PC-9 (cell line): ENCODE results near the gene RASEF. TPM values are rescaled to one million over a fixed set of nuclear protein-coding genes. Genes with fewer than 3 reads are reported as not detected.

Source experiments
- Bru-seq: library from RNA; stranded (reverse); fragments of 400-500 nt; gene quantifications from one replicate; lab custom pipeline; 2021; lab: Mats Ljungman, UMichigan
- BruChase-seq, 2 experiments: library from RNA; stranded (reverse); fragments of 400-500 nt; gene quantifications; one replicate each; lab custom pipeline; 2021; lab: Mats Ljungman, UMichigan
- BruUV-seq: library from RNA; stranded (reverse); fragments of 400-500 nt; replicated peaks from 2 replicates; lab custom pipeline; 2021; lab: Mats Ljungman, UMichigan
- CTCF ChIA-PET: fragments of 300-600 bp; sonication (Branson Sonifier 250); formaldehyde crosslinking; loops from one replicate; lab custom pipeline; 2022; ENCODE audit warnings: antibody characterized with exemption; lab: Charles Lee
- POLR2A ChIA-PET: fragments of 300-600 bp; sonication (Branson Sonifier 250); formaldehyde crosslinking; loops from one replicate; lab custom pipeline; 2022; ENCODE audit warnings: antibody characterized with exemption; ENCODE audit not compliant: unreplicated experiment; lab: Charles Lee
- DNase-seq, 2 experiments: peaks; one replicate each; pipeline versions ENCODE4 v3.0.0 to v3.0.0-alpha.2; 2015 to 2022; ENCODE audit warnings: mixed read lengths in 1 of 2
- H2AFZ ChIP-seq: fragments of 200-600 bp; sonication (generic); 2 replicates; pipeline ENCODE4 v1.8.1; 2017; ENCODE audit warnings: antibody characterized with exemption
- H3F3A ChIP-seq: fragments of 200-600 bp; sonication (generic); 2 replicates; pipeline ENCODE4 v1.8.1; 2017; ENCODE audit warnings: antibody characterized with exemption, mild to moderate bottlenecking, low read depth; ENCODE audit not compliant: insufficient read depth
- H3K27ac ChIP-seq: fragments of 200-600 bp; sonication (generic); 2 replicates; pipeline ENCODE4 v1.6.1; 2016; ENCODE audit warnings: mixed run types
- H3K27me3 ChIP-seq: fragments of 200-600 bp; sonication (generic); 2 replicates; pipeline ENCODE4 v1.6.1; 2016; ENCODE audit warnings: low read depth, mixed run types; ENCODE audit not compliant: insufficient read depth
- H3K36me3 ChIP-seq: fragments of 200-600 bp; sonication (generic); 2 replicates; pipeline ENCODE4 v1.6.1; 2016; ENCODE audit warnings: low read depth, mixed run types
- H3K4me1 ChIP-seq: fragments of 200-600 bp; sonication (generic); replicated peaks from 2 replicates; pipeline ENCODE4 v1.6.1; 2016; ENCODE audit warnings: mixed run types; ENCODE audit not compliant: insufficient read depth
- H3K4me2 ChIP-seq: fragments of 200-600 bp; sonication (generic); 2 replicates; pipeline ENCODE4 v1.6.1; 2017; ENCODE audit warnings: mixed run types
- H3K4me3 ChIP-seq: fragments of 200-600 bp; sonication (generic); 2 replicates; pipeline ENCODE4 v1.6.1; 2016; ENCODE audit warnings: mixed run types
- H3K79me2 ChIP-seq: fragments of 200-600 bp; sonication (generic); 2 replicates; pipeline ENCODE4 v1.6.1; 2017; ENCODE audit warnings: low read depth, mixed run types
- H3K9me2 ChIP-seq: fragments of 200-600 bp; sonication (generic); 2 replicates; pipeline ENCODE4 v1.8.1; 2017; ENCODE audit warnings: mild to moderate bottlenecking; ENCODE audit not compliant: insufficient read depth
- H3K9me3 ChIP-seq: fragments of 200-600 bp; sonication (generic); 2 replicates; pipeline ENCODE4 v1.8.1; 2016; ENCODE audit warnings: low read depth; ENCODE audit not compliant: insufficient read depth
- H4K20me1 ChIP-seq: fragments of 200-600 bp; sonication (generic); 2 replicates; pipeline ENCODE4 v1.8.1; 2017; ENCODE audit not compliant: insufficient read depth
- CTCF ChIP-seq: fragments of 200-600 bp; sonication (generic); conservative IDR thresholded peaks from 2 replicates; pipeline ENCODE4 v1.6.1; 2017; ENCODE audit warnings: mixed run types, antibody characterized with exemption, mild to moderate bottlenecking, moderate library complexity
- EZH2 ChIP-seq: fragments of 200-600 bp; sonication (generic); IDR thresholded peaks from 2 replicates; pipeline ENCODE4 v1.8.0; 2017; ENCODE audit warnings: antibody characterized with exemption, low read depth
- intact Hi-C: fragments of 100-400 bp; cut with micrococcal nuclease; formaldehyde crosslinking; loops from one replicate; pipeline ENCODE4 v1.10.0; 2022; ENCODE audit not compliant: unreplicated experiment
- long read RNA-seq: library from polyadenylated mRNA; stranded (forward); transcript quantifications from one replicate; pipeline ENCODE4 v2.0.0, GENCODE V29; 2022
- total RNA-seq: library from RNA; stranded (reverse); gene quantifications from 2 replicates; pipeline ENCODE4 v1.2.3, GENCODE V29; 2021

The RASEF gene
- 10.8 and 12.8 TPM in 2 replicates for total RNA-seq
- Bru-seq, nascent RNA = percentile 76 among the genes with signal in this experiment
- percentile 74 among the genes with signal in this experiment for BruChase-seq, experiment 1, labeled RNA remaining after a 2-hour chase
- BruChase-seq, experiment 2, labeled RNA remaining after a 6-hour chase = percentile 82 among the genes with signal in this experiment
- long read RNA-seq, full-length matches to known transcripts = 3 of 8 reads
- long read RNA-seq, partial matches to known transcripts = 2 of 8 reads
- long read RNA-seq, other reads (novel, unspliced or antisense) = 3 of 8 reads

- no peak for TF ChIP-seq EZH2
Measured at GRCh38 chr9:83062651-83063527, at the start of gene RASEF. Gene RASEF (minus strand): TSS chr9:83063142. CDS start chr9:83062867, 275 bp downstream.

GRCh38 chr9:83111169-83111568 is 48.2 kb upstream of the RASEF start:
- H3K4me2 ChIP-seq = no peak overlapping the region
- H3K27ac ChIP-seq = no peak overlapping the region
- no peak overlapping the region for H2AFZ ChIP-seq
- H3F3A ChIP-seq = no peaks in the 10 kb centered on the region; the same call in 1 of the 2 replicates
- no peak overlapping the region for H3K4me3 ChIP-seq
- H3K79me2 ChIP-seq = no peaks in the 10 kb centered on the region
- no peak for DNase-seq
- no peaks in the 10 kb centered on the region for H3K4me1 ChIP-seq
- BruUV-seq = no TSS peak
- H3K9me2 ChIP-seq = no peaks in the 10 kb centered on the region; the same call in 1 of the 2 replicates
- peaks cover 11% of the 10 kb centered on the region; the same call in 1 of the 2 replicates for H3K9me3 ChIP-seq
- intact Hi-C loops = no loop called here
- H4K20me1 ChIP-seq = no peaks in the 10 kb centered on the region
- ChIA-PET POLR2A (no interaction called here), CTCF (no interaction called here)
- no peaks in the 10 kb centered on the region for H3K36me3 ChIP-seq
- no peaks in the 10 kb centered on the region for H3K27me3 ChIP-seq
- TF ChIP-seq CTCF (no peak), EZH2 (no peak)

More at GRCh38 chr9:83062651-83063527, at the start of gene RASEF:
- H3K79me2 ChIP-seq = peaks cover 44% of the 10 kb centered on the region
- peaks cover 5% of the 10 kb centered on the region; the same call in 1 of the 2 replicates for H3K36me3 ChIP-seq
- H4K20me1 ChIP-seq = no peaks in the 10 kb centered on the region; the same call in 1 of the 2 replicates
- H3K9me3 ChIP-seq = peaks cover 7% of the 10 kb centered on the region; the same call in 1 of the 2 replicates
- ChIA-PET POLR2A (interaction anchor here (0.6 kb wide), 1 partner anchor 305 kb away, joined by 3 read pairs; no protein-coding TSS in a partner anchor), CTCF (no interaction called here)
- H3K9me2 ChIP-seq = no peaks in the 10 kb centered on the region
- BruUV-seq = no TSS peak
- H3K4me3 ChIP-seq = peak within 1 kb of the TSS; percentile 67
- H3F3A ChIP-seq = peaks cover 39% of the 10 kb centered on the region
- H3K27ac ChIP-seq = peak within 1 kb of the TSS; percentile 92
- peak within 1 kb of the TSS; percentile 91 for H3K4me2 ChIP-seq
- H3K4me1 ChIP-seq = peaks cover 39% of the 10 kb centered on the region
- intact Hi-C loops = loop anchor here (1.0 to 5.0 kb wide), 3 partner anchors 51 to 101 kb away; no protein-coding TSS in a partner anchor
- peak within 1 kb of the TSS; percentile 89 for H2AFZ ChIP-seq
- H3K27me3 ChIP-seq = no peaks in the 10 kb centered on the region
- peak; percentile 84 to 95 for DNase-seq

- ChIA-PET POLR2A (no interaction called here), CTCF (interaction anchor here (0.7 kb wide), 1 partner anchor 454 kb away, joined by 3 read pairs; no protein-coding TSS in a partner anchor)
- no TSS peak for BruUV-seq
- Histone ChIP-seq H4K20me1 (no peaks in the 10 kb centered on the region), H3K4me3 (no peak overlapping the region), H2AFZ (no peak overlapping the region), H3K36me3 (no peaks in the 10 kb centered on the region), H3K9me3 (peaks cover 9% of the 10 kb centered on the region; the same call in 1 of the 2 replicates), H3F3A (no peaks in the 10 kb centered on the region; the same call in 1 of the 2 replicates), H3K27ac (no peak overlapping the region), H3K9me2 (no peaks in the 10 kb centered on the region; the same call in 1 of the 2 replicates), H3K79me2 (no peaks in the 10 kb centered on the region), H3K4me1 (no peaks in the 10 kb centered on the region), H3K27me3 (no peaks in the 10 kb centered on the region), H3K4me2 (no peak overlapping the region)
- no peak for DNase-seq
- no peak for TF ChIP-seq EZH2
- no peak for TF ChIP-seq CTCF
- intact Hi-C loops = no loop called here
Measured at GRCh38 chr9:83109296-83109695, 46.4 kb upstream of the RASEF start.
